NCI-H69 (cell line): Measurements from ENCODE around the gene PTPRN2.
A peak's percentile ranks its signal among the peaks of the same experiment; 100 is the strongest.

Experiments
- DNase-seq: peaks from one replicate; lab custom pipeline; 2025; lab: John Stamatoyannopoulos, UW

The PTPRN2 gene

GRCh38 chr7:157977717-157978496 is 609.7 kb downstream of the PTPRN2 start:
- no peak for DNase-seq

GRCh38 chr7:157977306-157977705 is 610.3 kb downstream of the PTPRN2 start:
- peak; percentile 13 for DNase-seq

DNA sequence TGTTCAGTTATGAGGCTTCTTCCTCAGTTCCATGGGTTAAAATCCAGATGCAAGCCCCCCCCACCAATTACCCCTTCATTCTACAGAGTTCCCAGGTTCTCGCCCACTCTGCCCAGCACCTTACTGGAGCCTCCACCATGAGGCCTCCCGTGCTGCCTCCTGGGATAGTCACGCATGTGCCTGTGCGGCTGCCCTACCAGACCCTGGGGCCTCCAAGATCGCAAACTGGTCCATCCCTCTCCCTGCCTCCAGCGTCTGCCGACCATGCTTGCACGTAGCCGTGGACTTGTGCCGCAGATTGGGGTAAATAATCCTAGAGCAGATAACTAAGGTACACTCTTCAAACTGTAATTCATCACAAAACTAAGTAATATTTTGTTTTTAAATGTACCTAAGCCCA is 611.2 kb downstream of the PTPRN2 start:
- no peak for DNase-seq

- DNase-seq, result no peak
Observed at GRCh38 chr7:157975401-157976372, 611.9 kb downstream of the PTPRN2 start.

- no peak for DNase-seq
Observed at GRCh38 chr7:157974678-157975230, 612.9 kb downstream of the PTPRN2 start.

DNA sequence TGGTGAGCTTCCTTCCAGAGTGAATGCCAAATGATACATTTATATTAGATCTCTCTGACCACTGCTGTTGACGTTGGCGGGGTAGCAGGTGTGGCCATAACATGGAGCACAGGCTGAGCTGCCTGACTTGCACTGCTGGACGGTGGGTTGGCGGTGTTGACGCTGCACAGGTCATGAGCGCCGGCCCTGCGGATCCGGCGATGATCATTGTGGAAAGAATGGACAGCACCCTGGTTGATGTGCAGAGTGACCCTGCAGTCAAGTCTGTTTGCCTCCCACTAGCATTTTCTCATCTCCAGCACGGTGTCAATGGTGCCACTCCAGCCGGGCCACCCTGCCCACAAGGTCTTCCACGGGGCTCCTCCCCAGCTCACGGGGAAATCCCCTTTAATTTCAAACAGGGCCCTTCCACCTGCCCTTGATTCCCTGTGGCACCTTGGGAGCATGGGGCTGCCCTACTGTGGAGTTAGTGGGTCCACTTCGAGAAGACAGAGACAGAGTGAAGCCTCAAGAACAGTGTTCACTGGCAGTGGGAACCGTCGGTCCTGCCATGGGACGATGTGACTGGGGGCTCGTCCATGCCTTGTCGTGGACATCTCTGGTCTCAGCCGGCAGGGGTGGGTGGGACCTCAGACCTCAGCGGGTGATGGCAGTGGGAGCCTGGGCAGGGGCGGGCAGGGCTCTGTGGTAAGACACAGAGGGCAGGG is 613.5 kb downstream of the PTPRN2 start:
- DNase-seq, result no peak

DNA sequence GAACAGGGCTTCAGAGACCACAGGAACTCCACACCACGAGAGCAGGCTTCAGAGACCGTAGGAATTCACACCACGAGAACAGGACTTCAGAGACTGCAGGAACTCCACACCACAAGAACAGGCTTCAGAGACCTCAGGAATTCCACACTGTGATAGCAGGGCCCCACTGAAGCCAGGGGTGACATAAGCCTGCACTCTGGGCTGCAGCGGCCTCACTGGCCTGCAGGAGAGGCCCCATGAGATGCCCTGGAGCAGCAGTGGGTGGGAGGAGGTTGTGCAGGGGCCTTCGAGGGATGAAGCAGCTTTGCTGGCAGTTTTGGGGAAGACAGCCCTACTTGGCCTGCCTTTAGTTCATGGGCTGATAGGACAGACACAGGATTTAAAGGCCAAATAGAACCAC is 614.7 kb downstream of the PTPRN2 start:
- no peak for DNase-seq

- DNase-seq, result no peak
Observed at GRCh38 chr7:157971501-157971900, 616.1 kb downstream of the PTPRN2 start.

DNA sequence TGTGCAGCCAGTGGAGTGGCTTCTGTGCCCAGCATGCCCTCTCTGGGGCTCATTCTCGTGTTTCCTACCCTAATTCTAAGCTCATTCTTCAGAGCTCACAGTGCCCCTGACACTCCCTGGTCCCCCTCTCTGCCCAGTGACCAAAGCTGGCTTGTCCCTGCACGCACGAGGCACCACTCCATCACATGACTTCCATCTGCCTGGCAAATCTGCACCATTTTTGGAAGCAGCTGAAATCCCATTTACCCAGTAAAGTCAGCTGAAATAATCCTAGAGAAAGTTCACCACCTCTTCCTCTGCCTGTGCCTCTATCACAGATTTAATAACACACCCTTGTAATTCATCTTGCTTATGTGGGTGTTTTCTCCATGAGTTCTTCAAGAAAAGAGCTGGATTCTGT is 616.9 kb downstream of the PTPRN2 start:
- DNase-seq, result no peak

DNA sequence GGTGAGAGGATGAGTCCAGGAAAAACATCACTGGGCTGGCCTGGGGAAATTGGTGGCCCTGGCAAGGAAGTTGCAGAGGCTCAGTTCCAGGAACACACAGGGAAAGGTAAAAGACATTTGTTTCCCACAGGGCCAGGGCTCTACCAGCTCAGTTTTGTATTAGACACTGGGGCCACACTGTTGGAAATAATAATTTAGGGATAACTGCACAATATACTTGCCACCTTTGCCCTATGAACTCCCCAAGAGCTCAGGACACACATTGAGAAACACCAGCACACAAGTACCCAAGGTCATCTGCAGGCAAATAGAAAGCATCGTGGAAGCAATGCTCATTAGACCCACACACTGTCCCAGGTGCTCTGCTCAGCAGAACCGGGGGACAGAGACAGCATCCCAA is 617.6 kb downstream of the PTPRN2 start:
- DNase-seq, result no peak

DNA sequence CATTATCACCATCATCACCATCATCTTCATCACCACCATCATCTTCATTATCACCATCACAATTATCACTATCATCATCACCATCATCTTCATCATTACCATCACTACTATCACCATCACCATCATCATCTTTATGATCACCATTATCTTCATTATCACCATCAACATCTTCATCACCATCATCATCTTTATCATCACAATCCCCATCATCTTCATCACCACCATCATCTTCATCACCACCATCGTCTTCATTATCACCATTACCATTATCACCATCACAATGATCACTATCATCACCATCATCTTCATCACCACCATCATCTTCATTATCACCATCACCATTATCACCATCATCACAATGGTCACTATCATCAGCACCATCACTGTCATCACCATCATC is 621.1 kb downstream of the PTPRN2 start:
- no peak for DNase-seq

GRCh38 chr7:157964521-157964920 is 623.1 kb downstream of the PTPRN2 start:
- no peak for DNase-seq

DNA sequence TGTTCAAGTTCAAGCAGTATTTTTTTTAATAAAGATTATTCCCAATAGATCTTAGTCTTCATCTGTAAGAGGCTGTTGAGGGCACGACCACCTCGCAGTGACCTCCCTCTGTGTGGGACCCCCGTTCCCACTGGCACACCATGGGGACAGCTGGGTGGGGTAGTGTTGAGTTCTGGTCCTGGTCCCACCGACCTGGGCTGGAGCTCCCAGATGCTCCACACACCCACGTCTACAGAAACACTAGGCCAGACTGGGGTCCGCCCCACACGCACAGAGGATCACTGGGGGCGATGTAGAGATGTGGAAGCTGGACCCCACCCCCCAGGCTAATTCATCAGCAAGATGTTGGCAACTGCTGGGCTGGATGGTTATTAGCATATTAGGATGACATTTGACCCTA is 623.6 kb downstream of the PTPRN2 start:
- no peak for DNase-seq

GRCh38 chr7:157963526-157963925 is 624.1 kb downstream of the PTPRN2 start:
- no peak for DNase-seq

DNA sequence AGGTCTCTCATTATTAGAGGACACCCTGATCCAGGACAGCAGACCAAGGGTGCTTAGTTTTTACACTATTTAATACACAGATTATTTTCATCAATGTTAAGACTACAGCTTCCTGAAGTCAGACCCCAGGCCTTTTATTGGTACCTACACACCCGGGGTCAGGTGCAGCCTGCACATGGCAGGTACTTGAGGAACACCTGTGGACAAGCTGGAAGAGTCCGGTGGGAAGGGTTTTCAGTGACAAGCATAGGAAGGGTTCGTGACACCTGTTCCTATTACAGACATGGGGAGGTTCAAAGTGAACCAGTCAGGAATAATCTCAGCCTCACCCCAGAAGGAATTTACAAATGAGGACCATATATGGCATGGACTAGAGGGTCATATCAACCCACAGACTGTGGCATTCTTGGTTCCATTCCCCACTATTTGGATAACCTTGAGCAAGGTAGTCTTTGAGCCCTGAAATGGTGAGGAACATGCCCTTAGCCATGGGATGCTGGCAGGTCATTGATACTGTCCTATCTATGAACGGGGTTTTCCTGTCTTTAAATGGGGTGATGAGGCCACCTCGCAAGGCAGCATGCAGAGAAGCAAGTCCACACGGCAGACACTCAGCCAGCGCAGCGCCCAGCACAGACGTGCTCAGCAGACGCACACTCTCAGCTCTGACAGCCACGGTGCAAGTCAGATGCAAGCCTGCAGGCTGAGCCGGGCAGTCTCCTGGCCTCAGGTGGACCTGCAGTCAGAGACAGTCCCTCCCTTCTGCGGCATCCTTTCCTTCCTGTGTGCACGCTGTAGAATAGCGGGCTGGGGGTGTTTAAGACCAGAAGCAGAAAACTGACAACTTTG is 624.9 kb downstream of the PTPRN2 start:
- DNase-seq, result no peak

DNA sequence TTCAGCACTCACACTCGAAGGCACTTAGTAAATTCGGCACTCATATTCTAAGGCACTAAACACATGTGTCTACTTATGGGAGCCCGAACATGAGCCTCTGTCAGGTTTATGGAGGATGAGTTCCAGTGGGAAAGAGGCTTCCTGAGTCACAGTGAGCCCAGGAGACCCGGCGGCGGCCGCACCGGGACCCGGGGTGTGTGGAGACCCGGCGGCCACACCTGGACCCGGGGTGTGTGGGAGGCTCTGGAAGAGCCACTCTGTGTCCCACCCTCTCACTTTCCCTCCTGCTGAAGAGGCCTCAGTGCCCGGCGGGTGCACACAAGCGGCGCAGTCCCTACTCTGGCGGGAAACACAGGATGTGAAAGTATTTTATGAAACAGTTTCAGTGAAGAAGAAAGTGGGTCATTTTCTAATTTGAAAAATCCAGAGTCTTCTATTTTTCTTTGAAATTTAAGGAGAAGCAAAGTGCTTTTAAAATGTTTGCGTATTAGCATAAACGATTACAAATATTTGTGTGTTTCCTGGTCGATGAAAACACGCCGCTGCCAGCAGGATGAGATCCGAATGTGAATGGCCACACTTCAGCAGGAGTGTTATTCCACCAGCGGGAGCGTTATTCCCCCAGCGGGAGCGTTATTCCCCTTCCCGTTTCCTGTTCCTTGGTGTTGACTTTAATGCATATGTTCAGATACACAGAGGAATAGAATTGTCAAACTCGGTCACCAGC is 625.7 kb downstream of the PTPRN2 start:
- DNase-seq, result no peak

GRCh38 chr7:157955348-157955999 is 632.1 kb downstream of the PTPRN2 start:
- peak; percentile 72 for DNase-seq

GRCh38 chr7:157954901-157955300 is 632.7 kb downstream of the PTPRN2 start:
- no peak for DNase-seq

- no peak for DNase-seq
Observed at GRCh38 chr7:157952841-157953645, 634.6 kb downstream of the PTPRN2 start.
